ENCODE data around the gene INTS7.

INTS7 gene

GRCh38 chr1:211915924-211916323 is 119.4 kb downstream of the INTS7 start:
- in situ Hi-C loops (cut with HindIII; ENCODE audit: low pct_unique_long_range_greater_than_20kb, low sequenced_read_pairs): no loop called here
- TF ChIP-seq JUND (IDR thresholded peaks at IDR 0.05; ENCODE audit: low read depth): no peak

DNA sequence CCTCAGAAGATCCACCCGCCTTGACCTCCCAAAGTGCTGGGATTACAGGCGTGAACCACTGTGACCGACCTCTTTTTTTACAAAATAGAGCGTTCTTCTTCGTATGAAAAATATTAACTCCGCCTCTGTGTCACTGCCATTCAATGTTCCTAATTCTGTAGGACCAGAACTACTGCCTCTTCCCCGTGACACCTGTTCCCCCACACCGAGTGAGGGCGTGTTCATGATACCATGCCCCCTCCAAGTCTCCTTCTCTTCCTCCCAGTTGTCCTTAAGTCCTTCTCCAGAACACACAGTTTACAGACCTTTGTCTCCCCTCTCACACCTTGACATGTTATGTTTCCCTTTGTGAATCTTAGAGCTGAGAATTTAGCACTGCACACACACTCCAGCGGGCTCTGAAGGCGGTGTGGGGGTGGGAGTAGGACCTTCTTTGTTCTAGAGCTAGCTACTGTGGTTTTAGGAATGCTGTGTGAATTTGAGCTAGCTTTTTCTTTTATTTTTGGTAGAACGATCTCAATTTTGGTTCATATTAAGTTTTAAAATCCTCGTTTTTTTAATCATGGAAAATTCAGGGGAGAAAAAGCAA is 122.4 kb downstream of the INTS7 start:
- in situ Hi-C loops (cut with HindIII; ENCODE audit: low pct_unique_long_range_greater_than_20kb, low sequenced_read_pairs): no loop called here
- no peak for TF ChIP-seq JUND (IDR thresholded peaks at IDR 0.05; ENCODE audit: low read depth)
- DNase-seq (ENCODE audit: low read depth in 1 of 2, low spot score in 1 of 2): no peak

More at GRCh38 chr1:211915924-211916323, 119.4 kb downstream of the INTS7 start:
- DNase-seq (ENCODE audit: low read depth in 1 of 2, low spot score in 1 of 2): no peak

DNA sequence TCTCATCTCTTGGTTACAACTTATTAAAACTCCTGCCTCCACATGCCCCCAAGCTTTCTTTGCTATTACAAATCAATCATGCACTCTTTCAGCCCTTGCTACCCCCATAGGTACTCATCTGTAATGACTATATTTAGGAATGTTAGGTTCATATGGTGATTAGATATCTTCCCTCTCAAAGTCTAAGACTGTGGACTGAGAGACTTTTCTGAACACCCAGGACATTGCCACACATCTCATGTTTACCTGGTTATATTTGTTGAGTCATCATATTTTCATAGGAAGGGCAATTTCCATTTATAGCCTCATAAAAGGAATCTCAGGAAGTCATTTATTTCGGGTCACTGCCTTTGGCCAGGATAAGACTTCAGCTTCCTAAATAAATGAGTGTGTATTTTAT is 123.3 kb downstream of the INTS7 start:
- no peak for DNase-seq (ENCODE audit: low read depth in 1 of 2, low spot score in 1 of 2)
- in situ Hi-C loops (cut with HindIII; ENCODE audit: low pct_unique_long_range_greater_than_20kb, low sequenced_read_pairs): no loop called here
- TF ChIP-seq JUND (IDR thresholded peaks at IDR 0.05; ENCODE audit: low read depth): no peak

- no peak for DNase-seq (ENCODE audit: low read depth in 1 of 2, low spot score in 1 of 2)
- in situ Hi-C loops (cut with HindIII; ENCODE audit: low pct_unique_long_range_greater_than_20kb, low sequenced_read_pairs): no loop called here
These were observed 124.4 kb downstream of the INTS7 start for GRCh38 chr1:211910913-211911485.

DNA sequence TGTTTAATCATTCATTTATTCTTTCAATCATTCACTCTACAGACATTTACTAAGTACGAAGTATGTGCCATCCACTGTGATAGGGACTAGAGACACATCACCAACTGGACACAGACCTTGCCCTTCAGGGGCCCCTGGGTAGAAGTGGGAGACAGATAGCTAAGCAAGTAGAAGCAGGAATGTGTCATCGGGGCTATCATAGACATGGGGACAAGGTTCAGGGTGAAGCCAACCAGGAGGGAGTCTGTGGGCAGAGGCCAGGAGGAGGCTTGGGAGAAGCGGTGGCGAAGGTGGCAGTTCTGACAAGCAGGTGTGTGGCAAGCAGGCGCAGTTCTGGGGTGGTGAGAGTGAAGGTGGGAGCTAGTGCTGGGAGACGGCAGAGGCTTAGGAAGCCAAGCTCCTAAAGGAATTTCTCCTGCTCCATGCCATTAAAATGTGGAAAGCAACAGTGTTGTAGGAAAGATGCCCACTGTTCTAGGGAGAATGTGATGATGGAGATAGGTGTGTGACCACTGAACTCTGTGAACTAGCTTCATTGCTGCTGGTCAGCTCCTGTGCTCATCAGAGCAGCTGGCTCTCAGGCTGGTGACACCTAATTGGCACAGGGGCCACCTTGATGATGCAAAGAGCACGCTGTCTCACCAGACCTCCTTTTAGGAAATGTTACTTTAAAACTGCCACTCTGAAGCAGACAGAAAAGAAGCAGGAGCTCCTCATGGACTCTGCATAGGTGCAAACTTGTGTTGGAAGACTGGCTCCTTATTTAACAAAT is 125.1 kb downstream of the INTS7 start:
- DNase-seq (ENCODE audit: low read depth in 1 of 2, low spot score in 1 of 2): no peak
- TF ChIP-seq JUND (IDR thresholded peaks at IDR 0.05; ENCODE audit: low read depth): no peak
- in situ Hi-C loops (cut with HindIII; ENCODE audit: low pct_unique_long_range_greater_than_20kb, low sequenced_read_pairs): no loop called here

More at GRCh38 chr1:211910913-211911485, 124.4 kb downstream of the INTS7 start:
- no peak for TF ChIP-seq JUND (IDR thresholded peaks at IDR 0.05; ENCODE audit: low read depth)

- in situ Hi-C loops (cut with HindIII; ENCODE audit: low pct_unique_long_range_greater_than_20kb, low sequenced_read_pairs): no loop called here
- no peak for DNase-seq (ENCODE audit: low read depth in 1 of 2, low spot score in 1 of 2)
- TF ChIP-seq JUND (IDR thresholded peaks at IDR 0.05; ENCODE audit: low read depth): no peak
These were observed 126.0 kb downstream of the INTS7 start for GRCh38 chr1:211909395-211909794.

DNA sequence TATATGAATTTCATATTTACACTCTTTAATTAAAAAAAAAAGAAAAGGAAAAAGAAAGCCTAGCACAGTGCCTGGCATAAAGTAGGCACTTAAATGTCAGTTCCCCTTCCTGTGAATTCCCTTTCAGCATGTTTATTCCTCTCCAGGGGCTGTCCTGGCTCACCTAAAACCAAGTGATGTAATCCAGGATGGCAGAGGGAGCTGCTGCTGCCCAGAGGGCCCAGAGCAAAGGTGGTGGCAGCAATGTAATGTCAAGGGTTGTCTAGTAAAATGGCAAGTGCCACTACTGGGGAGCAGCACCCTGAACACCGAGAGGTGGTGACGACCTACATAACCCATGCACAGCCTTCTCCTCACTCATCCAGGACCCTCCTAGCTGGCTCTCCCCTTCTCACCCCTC is 126.4 kb downstream of the INTS7 start:
- in situ Hi-C loops (cut with HindIII; ENCODE audit: low pct_unique_long_range_greater_than_20kb, low sequenced_read_pairs): no loop called here
- TF ChIP-seq JUND (IDR thresholded peaks at IDR 0.05; ENCODE audit: low read depth): no peak
- no peak for DNase-seq (ENCODE audit: low read depth in 1 of 2, low spot score in 1 of 2)

DNA sequence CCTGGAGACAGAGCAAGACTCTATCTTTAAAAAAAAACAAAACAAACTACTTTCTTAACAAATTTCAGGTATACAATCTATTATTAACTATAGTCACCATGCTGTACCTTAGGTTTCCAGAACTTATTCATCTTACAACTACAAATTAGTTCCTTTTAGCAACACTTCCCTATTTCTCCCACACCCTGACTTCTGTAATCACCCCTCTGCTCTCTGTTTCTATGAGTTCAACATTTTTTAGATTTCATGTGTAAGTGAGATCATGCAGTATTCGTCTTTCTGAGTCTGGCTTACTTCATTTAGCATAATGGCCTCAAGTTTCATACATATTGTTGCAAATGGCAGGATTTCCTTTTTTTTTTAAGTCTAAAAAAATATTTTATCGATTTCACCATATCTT is 126.9 kb downstream of the INTS7 start:
- no peak for TF ChIP-seq JUND (IDR thresholded peaks at IDR 0.05; ENCODE audit: low read depth)
- no peak for DNase-seq (ENCODE audit: low read depth in 1 of 2, low spot score in 1 of 2)
- in situ Hi-C loops (cut with HindIII; ENCODE audit: low pct_unique_long_range_greater_than_20kb, low sequenced_read_pairs): no loop called here

GRCh38 chr1:211903490-211904245 is 131.7 kb downstream of the INTS7 start:
- in situ Hi-C loops (cut with HindIII; ENCODE audit: low pct_unique_long_range_greater_than_20kb, low sequenced_read_pairs): no loop called here
- TF ChIP-seq JUND (IDR thresholded peaks at IDR 0.05; ENCODE audit: low read depth): no peak
- DNase-seq (ENCODE audit: low read depth in 1 of 2, low spot score in 1 of 2): no peak

GRCh38 chr1:211902624-211903291 is 132.6 kb downstream of the INTS7 start:
- no peak for TF ChIP-seq JUND (IDR thresholded peaks at IDR 0.05; ENCODE audit: low read depth)
- DNase-seq (ENCODE audit: low read depth in 1 of 2, low spot score in 1 of 2): no peak
- in situ Hi-C loops (cut with HindIII; ENCODE audit: low pct_unique_long_range_greater_than_20kb, low sequenced_read_pairs): no loop called here

GRCh38 chr1:211901945-211902344 is 133.4 kb downstream of the INTS7 start:
- in situ Hi-C loops (cut with HindIII; ENCODE audit: low pct_unique_long_range_greater_than_20kb, low sequenced_read_pairs): no loop called here
- DNase-seq (ENCODE audit: low read depth in 1 of 2, low spot score in 1 of 2): no peak
- no peak for TF ChIP-seq JUND (IDR thresholded peaks at IDR 0.05; ENCODE audit: low read depth)

- in situ Hi-C loops (cut with HindIII; ENCODE audit: low pct_unique_long_range_greater_than_20kb, low sequenced_read_pairs): no loop called here
- DNase-seq (ENCODE audit: low read depth in 1 of 2, low spot score in 1 of 2): no peak
- TF ChIP-seq JUND (IDR thresholded peaks at IDR 0.05; ENCODE audit: low read depth): no peak
These were observed 134.9 kb downstream of the INTS7 start for GRCh38 chr1:211900441-211900840.

Data from T47D (cell line).